HG02870 (cell line): ENCODE data around the gene CALML4.
"Not testable (repeated sequence)": the region's sequence is repeated elsewhere in the genome, so short reads cannot be mapped to it uniquely, and the experiment has no call there.

Experiments
- ATAC-seq: cut with Tn5 transposase; IDR thresholded peaks from one replicate; pipeline ENCODE4 v1.9.1; 2021; ENCODE audit warnings: mild to moderate bottlenecking, moderate library complexity; ENCODE audit not compliant: unreplicated experiment

The CALML4 gene

DNA sequence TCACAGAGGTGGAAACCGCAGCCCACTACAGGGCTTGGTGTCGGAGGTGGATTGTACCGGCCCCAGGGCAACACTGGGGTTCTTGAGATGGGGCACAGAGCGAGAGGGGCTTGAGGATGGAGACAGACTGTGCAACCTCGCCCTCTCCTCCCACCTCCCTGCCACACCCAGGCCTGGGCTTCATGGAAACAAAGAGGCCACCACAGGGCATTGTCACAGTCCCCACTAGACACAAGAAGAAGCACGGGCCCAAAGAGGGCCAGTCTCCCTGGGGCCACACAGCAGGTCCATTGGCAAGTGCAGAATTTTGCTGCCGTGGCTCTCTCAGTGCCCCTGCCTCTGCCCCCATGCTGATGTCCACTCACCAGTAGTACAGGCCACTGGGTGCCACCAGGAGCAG lies 4.1 kb upstream of the CALML4 start:
- no peak for ATAC-seq

DNA sequence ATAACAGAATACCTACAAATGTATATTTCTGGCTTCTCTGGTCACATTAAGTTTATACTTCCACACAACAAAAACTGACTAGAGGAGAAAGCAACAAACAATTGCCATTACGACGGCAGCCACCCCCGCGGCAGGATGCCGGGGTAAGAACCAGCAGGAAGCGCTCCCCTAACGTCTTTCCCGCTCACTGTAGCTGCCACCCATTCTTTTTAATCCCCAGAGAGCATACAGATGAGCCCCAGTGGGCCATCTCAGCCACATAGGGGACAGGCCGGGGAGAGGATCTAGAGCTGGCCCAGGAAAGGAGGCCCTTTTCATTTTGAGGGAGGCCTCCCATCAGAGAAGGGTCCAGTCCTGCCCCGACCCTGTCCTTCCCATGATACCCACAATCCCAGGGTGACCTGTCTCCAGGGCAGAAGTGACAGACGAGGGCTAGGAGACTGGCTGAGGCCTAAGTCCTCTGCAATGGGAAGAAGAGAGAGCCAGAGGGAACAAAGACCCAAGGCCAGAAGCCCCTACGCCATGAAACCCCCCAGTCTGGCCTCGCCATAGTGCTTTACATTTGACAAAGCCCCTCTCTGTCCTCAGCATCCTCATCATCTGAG lies 3.6 kb upstream of the CALML4 start:
- no peak for ATAC-seq

DNA sequence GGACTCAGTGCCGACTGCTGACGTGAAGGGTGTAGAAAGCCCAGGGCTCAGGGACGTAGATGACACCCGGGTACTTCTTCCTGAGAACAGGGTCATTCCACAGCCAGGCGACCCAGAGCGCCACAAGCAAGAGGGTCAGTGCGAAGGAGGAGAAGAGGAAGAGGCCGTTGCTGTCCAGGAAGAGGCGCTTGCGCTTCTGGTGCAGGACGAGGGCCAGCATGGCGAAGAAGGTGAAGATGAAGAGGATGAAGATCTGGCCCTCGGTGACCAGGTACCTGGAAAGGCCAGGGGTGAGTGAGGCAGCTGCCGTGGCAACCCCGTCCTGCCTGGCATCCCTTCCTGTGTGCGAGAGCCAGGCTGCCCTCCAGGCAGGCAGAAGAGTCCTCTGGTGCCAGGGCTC lies 3.0 kb upstream of the CALML4 start:
- ATAC-seq: no peak

DNA sequence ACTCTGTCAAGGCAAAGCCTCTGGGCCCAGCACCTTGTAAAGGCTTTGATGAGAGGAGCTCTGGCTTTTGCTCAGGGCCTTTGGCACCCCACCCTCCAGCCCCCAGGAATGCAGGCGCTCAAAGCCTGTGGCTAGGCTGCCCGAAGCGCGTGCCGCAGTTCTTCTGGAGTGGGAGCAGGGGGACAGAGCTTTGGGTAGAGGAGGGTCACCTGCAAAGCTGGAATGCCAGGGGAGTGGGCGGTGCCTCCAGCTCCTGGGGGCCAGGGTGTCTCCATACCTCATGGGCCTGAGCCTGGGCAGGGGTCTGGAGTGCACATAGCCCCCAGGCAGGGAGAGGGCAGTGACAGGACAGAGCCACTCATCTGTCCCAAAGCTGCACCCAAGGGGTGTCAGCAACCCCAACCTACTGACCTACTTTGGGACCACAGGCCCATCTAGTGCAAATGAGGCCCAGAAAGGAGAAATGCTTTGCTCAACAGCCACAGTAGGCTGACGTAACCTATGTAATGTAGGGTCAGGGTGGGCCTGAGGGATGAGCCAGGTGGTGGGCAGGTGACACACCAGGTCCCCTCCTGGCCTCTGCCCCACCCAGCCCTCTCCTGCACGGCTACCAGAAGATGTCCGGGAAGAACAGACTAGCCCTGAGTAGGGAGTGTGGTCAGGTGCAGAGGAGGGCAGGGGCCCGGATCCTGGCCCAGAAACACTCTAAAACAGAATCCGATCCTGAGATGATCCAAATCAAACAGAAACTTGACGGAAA lies 2.2 kb upstream of the CALML4 start:
- ATAC-seq: no peak

DNA sequence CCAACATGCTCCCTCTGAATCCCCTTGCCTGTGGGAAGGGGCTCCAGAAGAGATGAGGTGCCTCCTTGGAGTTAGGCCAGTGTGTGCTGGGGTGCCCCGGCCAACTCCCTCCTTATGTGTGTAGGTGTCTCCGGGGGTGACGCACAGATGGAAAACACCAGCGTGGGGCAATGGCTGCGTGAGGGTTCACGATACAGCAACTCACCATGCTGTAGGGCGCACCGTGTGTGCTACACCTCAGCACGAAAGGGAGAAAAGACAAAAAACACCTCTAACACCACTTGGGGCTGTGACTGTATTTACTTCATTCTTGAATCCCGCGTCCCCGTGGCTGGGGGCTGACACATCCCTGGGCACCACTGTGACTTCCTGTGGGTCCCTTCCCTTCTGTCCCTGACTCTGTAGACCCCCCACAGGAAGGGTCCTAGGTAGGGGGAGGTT lies 1.6 kb upstream of the CALML4 start:
- ATAC-seq: no peak

DNA sequence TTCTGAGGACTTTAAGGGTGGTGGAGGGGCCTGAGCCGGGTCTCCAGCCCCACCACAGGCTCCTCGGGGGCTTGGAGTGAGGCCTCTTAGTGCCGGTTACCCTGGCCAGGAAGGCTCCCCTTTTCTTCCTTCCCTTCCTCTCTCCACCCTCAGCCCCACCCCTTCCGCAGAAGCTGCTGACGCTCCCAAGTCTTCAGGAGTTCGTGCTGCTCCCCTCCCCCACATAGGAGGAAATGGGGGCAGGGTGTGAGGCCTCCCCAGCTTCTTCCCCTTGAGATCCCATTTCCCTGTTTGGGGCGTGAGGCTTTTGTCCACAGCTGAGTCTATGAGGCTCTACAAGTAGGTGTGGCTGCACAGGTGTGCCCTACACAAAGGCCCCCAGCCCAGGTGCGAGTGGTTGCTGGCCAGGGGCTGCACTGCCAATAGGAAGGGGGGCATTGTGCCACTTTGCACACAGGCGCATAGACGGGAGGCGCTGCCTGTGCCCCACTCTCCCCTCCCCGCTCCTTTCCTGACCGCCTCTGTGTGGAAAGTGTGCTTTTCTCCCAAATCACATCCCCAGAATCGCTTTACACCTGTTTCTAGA lies 915 bp upstream of the CALML4 start:
- no peak for ATAC-seq

DNA sequence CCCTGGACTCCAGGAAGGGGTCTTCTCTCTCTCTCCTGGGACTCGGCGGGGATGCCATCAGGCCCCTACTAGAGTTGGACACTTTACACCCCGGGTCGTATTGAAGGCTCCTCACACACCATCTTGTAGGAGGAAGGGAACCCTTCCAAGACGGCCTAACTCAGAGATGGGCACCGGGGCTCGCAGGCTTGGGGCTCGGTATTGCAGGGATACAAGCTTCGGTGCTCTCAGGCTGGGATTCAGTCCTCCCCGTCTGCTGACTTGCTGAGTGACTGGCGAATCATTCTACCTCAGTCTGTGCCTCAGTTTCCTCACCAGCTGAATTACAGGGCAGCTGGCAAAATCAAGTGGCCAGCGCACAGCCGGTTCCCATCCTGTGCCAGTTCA lies 419 bp upstream of the CALML4 start:
- ATAC-seq: no peak

DNA sequence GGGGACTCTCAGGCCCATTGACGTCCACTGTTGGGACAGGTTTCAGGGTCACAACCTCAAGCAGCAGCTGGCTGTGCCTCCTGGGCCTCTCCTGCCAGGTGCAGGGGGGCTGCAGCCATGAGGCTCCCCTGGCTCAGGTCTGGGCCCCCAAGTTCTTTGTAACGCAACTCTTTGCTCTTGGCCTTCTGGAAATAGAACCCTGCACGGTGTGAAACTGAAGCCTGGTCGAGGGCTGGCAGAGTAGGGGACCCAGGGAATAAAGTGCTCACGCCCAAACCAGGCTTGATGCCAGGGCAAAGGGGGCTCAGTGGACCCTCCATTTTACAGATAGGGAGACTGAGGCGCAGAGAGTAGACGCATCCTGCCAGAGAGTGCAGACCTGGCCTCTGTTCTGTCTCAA lies 771 bp downstream of the CALML4 start:
- no peak for ATAC-seq

DNA sequence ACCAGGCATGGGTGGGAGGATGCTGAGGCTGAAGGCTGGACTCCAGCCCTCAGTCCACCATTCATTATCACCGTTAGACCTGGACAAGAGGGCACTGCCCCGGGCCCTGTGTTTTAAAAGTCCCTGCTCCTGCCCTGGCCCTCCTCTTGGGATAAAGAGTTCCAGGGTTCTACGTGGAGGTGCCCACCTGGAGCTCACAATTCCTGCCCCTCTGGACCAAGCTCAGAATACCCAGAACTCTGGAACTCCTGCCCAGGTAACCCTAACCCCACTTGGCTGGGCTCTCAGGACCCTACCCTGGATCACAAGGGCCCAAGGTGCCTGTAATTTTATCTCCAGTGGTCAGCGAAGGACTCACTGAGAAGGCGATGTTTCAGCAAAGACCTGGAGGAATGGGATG lies 1.2 kb downstream of the CALML4 start:
- no peak for ATAC-seq

DNA sequence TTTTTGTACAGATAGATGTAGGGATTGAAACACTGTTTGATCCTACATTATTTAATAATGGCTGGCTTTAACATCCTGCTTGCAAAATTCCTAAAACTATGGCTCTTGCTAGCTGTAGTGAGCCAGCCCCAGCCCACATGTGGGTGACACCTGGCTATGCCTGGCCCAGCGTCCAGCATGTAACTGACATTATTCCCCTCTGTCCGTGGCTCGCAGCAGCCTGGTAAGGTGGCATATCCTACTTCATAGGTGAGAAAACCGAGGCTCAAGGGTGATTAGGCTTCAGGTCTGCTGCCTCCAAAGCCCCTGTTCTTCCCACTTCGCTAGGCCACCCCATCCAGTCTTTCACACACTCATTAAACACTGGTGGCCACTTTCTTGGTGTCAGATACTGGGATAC lies 1.6 kb downstream of the CALML4 start:
- no peak for ATAC-seq

DNA sequence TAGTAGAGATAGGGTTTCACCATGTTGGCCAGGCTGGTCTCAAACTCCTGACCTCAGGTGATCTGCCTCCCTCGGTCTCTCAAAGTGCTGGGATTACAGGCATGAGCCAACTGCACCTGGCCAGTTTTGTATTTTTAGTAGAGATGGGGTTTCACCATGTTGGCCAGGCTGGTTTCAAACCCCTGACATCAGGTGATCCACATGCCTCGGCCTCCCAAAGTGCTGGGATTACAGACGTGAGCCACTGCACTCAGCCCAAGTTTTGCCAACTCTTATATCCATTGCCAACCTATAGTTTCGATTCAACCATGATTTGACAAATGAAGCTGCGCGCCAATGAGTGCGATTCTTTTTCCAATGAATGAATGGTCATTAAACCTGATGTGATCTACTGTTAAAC lies 2.1 kb downstream of the CALML4 start:
- ATAC-seq: not testable (repeated sequence)

DNA sequence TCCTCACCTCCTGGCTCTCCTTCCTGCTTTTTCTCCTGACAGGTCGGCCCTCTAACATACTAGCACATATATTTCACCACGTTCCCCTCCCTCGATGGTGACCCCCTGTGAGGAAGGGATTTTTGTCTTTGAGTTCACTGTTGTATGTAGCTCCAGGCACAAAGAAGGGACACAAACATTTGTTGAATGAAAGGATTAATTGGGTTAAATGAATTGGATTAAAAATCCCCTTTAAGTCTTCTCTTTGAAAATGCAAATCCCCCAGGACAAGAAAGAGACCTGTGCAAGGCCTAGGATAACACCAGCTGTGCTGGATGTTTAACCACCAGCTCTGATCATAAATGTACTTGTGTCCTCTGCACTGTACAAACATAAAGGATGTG lies 3.3 kb downstream of the CALML4 start:
- no peak for ATAC-seq

DNA sequence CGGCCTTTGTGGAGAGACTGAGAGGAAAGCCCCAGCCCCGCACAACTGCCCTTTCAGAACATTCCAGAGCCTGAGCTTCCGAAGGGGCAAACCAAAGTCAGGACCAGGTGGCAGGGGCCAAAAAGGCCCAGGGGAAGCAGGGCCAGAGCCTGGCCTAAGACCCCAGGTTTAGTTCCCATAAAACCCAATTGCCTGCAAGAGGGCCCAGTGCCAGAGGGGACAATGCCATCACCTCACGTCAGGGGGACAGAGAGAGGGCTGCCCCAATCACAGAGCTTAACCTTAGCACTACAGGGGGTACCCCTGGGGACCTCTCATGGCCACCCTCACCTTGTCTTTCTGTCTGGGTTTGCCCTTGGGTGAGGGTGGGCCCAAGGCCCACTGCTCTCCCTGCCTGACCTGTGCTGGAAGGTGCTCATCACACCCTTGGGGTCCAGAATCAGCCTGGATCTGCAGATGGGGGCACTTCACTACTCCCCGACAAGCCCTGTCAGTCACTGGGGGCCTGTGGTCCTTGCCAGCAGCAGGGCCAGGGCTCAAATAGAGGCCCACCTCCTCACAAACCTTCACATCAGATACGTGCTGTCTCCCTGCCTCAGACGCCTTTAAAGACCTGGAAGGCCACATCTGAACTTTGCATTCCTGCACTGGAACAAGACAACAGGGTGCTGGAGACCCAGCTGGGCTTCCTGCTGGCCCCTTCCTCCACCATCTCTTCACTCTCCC lies 3.8 kb downstream of the CALML4 start:
- no peak for ATAC-seq

DNA sequence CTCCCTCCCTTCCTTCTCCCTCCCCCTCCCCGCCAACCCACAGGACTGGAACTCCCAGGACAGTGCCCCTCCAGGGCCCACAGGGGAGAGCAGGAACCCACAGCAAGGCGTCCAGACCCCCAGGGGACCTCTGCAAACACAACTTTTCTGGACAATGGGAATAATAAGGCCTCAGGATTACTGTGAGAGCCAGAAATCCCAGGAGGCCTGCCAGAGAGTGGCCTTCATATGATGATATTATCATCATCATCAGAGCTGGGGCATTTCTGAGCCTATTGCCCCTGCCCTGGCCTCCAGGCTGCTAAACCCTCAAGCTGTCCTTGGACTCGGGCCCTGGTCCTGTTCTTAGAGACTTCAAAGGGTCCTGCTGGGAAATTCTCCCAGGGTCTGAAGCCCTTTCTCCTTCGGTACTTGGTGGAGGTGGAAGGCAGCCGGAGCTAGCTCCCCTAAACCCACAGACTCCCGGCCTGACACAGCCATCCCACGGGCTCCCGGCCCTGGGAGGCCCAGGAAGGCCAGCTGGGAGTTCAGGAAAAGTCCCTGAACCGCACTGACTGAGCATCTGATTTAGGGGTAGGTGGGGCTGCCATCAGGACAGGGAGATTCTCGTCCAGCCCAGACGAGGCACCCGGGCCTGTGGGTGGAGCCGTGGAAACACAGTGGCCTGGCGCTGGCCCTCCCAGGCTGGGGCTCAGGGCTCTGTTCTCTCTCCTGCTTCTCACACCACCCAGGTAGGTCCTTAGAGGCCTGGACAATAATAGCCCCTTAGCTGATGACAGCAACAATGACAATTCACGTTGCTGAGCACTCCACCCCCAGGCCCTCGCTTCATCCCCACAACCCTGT lies 4.9 kb downstream of the CALML4 start:
- ATAC-seq: no peak

DNA sequence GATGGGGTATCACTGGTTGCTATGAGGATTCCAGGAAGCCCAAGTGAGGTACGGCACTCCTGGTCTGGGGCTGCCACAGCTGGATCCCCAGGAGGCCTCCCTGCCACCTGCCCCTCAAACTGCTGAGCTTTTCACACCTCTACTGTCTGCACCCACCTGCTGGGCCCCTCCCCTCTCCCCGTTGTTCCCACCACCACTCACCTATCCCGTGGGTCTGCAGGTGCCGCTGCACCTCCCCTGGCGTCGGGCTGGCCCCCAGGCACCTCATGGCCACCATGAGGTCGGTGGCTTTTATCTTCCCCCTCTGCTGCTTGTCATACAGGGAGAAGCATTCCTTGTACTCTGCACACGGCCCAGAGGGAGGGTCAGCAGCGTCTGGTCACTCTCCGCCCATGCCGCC lies 5.8 kb downstream of the CALML4 start:
- ATAC-seq: no peak

DNA sequence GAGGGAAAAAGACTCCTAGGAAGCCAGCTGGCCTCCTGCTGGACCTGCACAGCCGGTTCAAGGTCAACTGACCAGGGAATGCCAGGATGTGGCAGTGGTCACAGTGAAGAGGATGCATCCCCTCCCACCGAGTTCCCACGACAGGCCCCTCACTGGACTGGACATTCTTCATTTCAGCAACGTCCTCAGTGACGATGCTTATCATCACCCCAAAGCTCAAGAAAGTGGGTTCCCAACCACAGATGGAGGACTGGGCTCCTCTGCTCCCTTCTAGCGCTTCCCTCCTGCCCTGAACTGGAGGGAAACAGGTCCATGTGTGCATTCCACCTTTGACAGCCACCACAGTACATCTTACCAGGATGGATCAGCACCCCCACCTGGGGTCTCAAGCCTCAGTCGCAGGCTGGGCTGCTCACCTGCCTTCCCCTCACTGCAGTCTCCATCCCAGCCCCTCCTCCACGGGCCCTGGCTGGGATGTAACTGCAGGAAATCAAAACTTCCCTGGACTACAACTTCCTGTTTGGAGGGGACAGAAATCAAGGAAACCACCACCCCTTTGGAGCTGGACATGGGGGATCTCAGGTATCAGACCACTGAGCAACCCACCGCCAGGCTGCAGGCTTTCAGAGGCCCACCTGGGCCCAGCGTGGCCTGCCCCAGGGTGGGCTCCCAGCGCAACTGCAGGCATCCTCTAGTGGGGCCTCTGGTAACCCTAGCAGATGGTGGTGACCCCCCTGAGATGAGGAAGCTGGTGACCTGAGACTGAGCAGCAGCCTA lies 7.3 kb downstream of the CALML4 start:
- no peak for ATAC-seq

DNA sequence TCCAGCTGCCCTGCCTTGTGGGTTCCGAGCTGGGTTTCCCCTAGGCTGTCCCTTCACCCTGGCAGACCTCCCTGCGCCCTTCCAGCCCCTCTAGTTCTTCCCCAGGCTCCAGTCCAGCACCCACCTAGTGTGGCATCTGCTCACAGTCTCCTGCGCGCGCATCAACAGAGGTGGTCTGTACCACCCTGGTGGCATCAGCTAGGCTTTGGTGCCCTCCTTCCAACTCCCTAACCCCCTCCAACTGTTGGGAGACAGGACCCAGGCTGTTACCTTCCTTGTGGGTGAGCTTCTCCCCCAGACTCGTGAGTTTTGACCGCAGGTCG lies 8.0 kb downstream of the CALML4 start:
- ATAC-seq: no peak

DNA sequence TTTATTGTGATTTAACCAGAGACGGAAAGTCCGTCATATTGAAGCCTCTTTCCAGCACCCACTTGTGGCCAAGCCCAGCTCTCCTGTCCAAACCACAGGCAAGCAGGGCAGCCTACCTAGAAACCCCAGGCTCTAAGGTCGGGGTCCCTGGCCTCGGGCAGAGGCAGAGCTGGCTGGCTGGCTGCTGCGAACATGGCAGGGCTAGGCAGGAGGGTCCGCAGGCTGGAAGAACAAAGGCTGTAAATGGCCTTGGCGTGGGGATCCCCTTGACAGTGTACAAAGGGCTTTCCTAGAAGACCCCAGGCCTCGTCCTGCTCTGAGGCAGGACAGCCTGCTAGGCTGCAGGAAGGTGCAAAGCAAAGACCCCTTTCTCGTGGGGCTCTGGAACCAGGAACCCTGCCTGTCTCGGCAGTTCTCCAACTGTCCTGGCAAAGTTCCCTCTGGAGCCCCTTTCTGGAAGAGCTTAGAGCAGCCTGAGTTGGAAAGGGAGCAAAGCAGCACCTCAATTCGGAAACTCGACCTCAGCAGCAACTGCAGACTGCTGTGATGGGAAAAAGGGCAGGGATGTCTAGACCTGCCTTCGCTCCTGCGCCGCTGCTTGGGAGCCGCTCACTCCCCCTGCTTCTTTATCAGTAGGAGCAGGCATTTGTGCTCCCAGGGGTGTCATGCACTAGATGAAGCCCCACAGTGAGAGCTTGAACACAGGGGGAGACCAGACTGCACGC lies 8.5 kb downstream of the CALML4 start:
- no peak for ATAC-seq

DNA sequence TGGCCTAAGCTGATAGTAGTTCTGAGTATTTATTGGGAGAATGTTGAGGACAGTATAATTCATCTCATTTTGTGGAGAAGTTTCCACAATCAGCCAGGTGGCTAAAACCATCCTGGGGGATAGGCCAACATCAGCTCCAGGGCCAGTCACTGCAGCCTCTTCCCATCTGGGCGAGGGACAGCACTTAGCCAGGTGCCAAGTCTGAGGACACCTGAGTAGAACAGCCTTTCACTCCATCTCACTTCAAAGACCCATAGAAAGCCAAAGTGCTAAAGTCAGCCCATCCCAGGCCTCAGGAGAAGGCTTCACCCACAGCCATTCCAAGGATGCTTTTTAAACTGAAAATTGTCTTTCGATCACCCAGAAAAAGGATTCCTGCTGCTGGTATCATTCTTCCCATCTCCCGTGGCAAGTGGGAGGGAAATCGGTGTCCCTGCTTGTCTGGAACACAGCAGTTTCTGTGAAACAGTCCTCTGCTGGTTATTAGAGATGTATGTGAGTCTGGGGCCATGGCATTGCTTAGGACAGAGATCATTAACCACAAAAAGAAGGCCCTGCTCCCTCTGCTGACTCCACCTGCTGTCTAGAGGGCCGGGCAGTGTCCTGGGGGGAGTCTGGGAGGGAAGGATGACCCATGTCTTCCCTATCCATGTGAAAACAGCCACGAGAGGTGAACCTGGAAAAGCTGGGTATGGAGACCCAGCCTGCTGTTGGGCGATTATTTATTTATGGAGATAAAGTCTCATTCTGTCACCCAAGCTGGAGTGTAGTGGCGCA lies 9.6 kb downstream of the CALML4 start:
- ATAC-seq: no peak
